H1 (cell line): Measurements from ENCODE around the gene AHR. TPM values are rescaled to one million over a fixed set of nuclear protein-coding genes. Genes with fewer than 3 reads are reported as not detected.
A peak's percentile ranks its signal among the peaks of the same experiment; 100 is the strongest.

Experiments used
- CTCF ChIA-PET: fragments of 300-600 bp; sonication (Branson Sonifier 250); formaldehyde crosslinking; loops from one replicate; lab custom pipeline; 2021; ENCODE audit not compliant: partially characterized antibody; lab: Charles Lee
- POLR2A ChIA-PET: fragments of 300-600 bp; sonication (Branson Sonifier 250); formaldehyde crosslinking; loops from one replicate; lab custom pipeline; 2021; ENCODE audit warnings: inconsistent platforms; ENCODE audit not compliant: partially characterized antibody; lab: Charles Lee
- DNase-seq, 2 experiments: peaks; one replicate each; pipeline versions ENCODE4 v3.0.0 to v3.0.0-alpha.2; 2010 to 2022; ENCODE audit warnings: low spot score in 2 of 2, low read depth in 1 of 2, mixed read lengths in 1 of 2
- FAIRE-seq: peaks from 2 replicates; lab custom pipeline; 2011; peaks lifted over from hg19 to GRCh38; lab: Jason Lieb, UNC
- H2AFZ ChIP-seq: 2 replicates; pipeline ENCODE4 v1.8.1; 2012; ENCODE audit warnings: low read length, inconsistent platforms
- H2AK5ac ChIP-seq: 2 replicates; pipeline ENCODE4 v1.6.1; 2013; ENCODE audit warnings: low read depth, low read length
- H2BK120ac ChIP-seq: replicated peaks from 2 replicates; pipeline ENCODE3; 2013; ENCODE audit warnings: low read depth, low read length, inconsistent platforms
- H2BK12ac ChIP-seq: 2 replicates; pipeline ENCODE4 v1.6.1; 2013; ENCODE audit warnings: low read depth, low read length
- H2BK15ac ChIP-seq: 2 replicates; pipeline ENCODE4 v1.6.1; 2013; ENCODE audit warnings: low read length
- H2BK20ac ChIP-seq: 2 replicates; pipeline ENCODE4 v1.6.1; 2013; ENCODE audit warnings: low read length
- H2BK5ac ChIP-seq: 2 replicates; pipeline ENCODE4 v1.6.1; 2013; ENCODE audit warnings: low read depth, low read length
- H3K14ac ChIP-seq: 2 replicates; pipeline ENCODE4 v1.6.1; 2013; ENCODE audit warnings: inconsistent platforms; ENCODE audit not compliant: insufficient read length
- H3K18ac ChIP-seq: 2 replicates; pipeline ENCODE4 v1.6.1; 2013; ENCODE audit warnings: low read length; ENCODE audit errors: extremely low read depth
- H3K23ac ChIP-seq: 2 replicates; pipeline ENCODE4 v1.6.1; 2013; ENCODE audit warnings: inconsistent platforms; ENCODE audit not compliant: insufficient read length
- H3K23me2 ChIP-seq: 2 replicates; pipeline ENCODE4 v1.6.1; 2013; ENCODE audit warnings: low read depth, low read length
- H3K27ac ChIP-seq: 2 replicates; pipeline ENCODE4 v1.6.1; 2011; ENCODE audit warnings: low read depth, low read length, inconsistent platforms
- H3K27me3 ChIP-seq, 4 experiments: replicated peaks in 1 of 4; 1 replicate in 1 of 4; 2 replicates in 3 of 4; pipeline versions ENCODE4 v1.6.1 to v1.8.1; 2011 to 2013; ENCODE audit warnings: low read length in 3 of 4, mild to moderate bottlenecking in 3 of 4, inconsistent platforms in 2 of 4, mixed read lengths in 2 of 4, moderate library complexity in 1 of 4; ENCODE audit not compliant: control insufficient read depth in 3 of 4, insufficient read depth in 3 of 4; ENCODE audit errors: extremely low read depth in 1 of 4
- H3K36me3 ChIP-seq, 4 experiments: 2 replicates each; pipeline versions ENCODE4 v1.6.1 to v1.8.1; 2011 to 2013; ENCODE audit warnings: mild to moderate bottlenecking in 4 of 4, low read length in 3 of 4, moderate library complexity in 2 of 4, control low read depth in 1 of 4, inconsistent platforms in 1 of 4; ENCODE audit not compliant: insufficient read depth in 4 of 4, control insufficient read depth in 2 of 4
- H3K4ac ChIP-seq: replicated peaks from 2 replicates; pipeline ENCODE3; 2013; ENCODE audit warnings: low read length, low read depth, mixed read lengths, inconsistent platforms; ENCODE audit not compliant: insufficient read length
- H3K4me1 ChIP-seq, 4 experiments: replicated peaks in 1 of 4; 1 replicate in 1 of 4; 2 replicates in 3 of 4; pipeline versions ENCODE4 v1.6.1 to v1.8.1; 2011 to 2013; ENCODE audit warnings: low read length in 3 of 4, inconsistent platforms in 2 of 4, mixed read lengths in 1 of 4; ENCODE audit not compliant: insufficient read depth in 4 of 4, control insufficient read depth in 3 of 4
- H3K4me2 ChIP-seq, 2 experiments: 2 replicates each; pipeline versions ENCODE4 v1.6.1 to v1.8.1; 2011 to 2013; ENCODE audit warnings: low read depth in 2 of 2, low read length in 2 of 2, control low read depth in 1 of 2, inconsistent platforms in 1 of 2, mild to moderate bottlenecking in 1 of 2; ENCODE audit not compliant: insufficient read depth in 1 of 2
- H3K4me3 ChIP-seq, 4 experiments: fragments of 200-600, 300-600 bp in 1 of 4; sonication (generic), shearing (Covaris generic), sonication (Bioruptor Twin) in 1 of 4; 2 replicates each; pipeline versions ENCODE4 v1.5.1 to v1.8.1; 2011 to 2016; ENCODE audit warnings: low read length in 4 of 4, low read depth in 3 of 4, control low read depth in 2 of 4, inconsistent platforms in 2 of 4, mild to moderate bottlenecking in 2 of 4, mixed read lengths in 1 of 4, moderate library complexity in 1 of 4; ENCODE audit not compliant: insufficient read depth in 2 of 4; ENCODE audit errors: extremely low read depth in 1 of 4
- H3K56ac ChIP-seq: replicated peaks from 2 replicates; pipeline ENCODE3; 2013; ENCODE audit warnings: low read depth, mild to moderate bottlenecking, mixed read lengths, low read length, inconsistent platforms; ENCODE audit not compliant: insufficient read length
- H3K79me1 ChIP-seq: 2 replicates; pipeline ENCODE4 v1.6.1; 2013; ENCODE audit warnings: low read depth, low read length, control low read depth
- H3K79me2 ChIP-seq, 2 experiments: 2 replicates each; pipeline versions ENCODE4 v1.6.1 to v1.8.1; 2012 to 2013; ENCODE audit warnings: low read length in 2 of 2, mild to moderate bottlenecking in 2 of 2, inconsistent platforms in 1 of 2; ENCODE audit not compliant: insufficient read depth in 2 of 2, control insufficient read depth in 1 of 2
- H3K9ac ChIP-seq, 4 experiments: replicated peaks in 1 of 4; 1 replicate in 1 of 4; 2 replicates in 3 of 4; pipeline versions ENCODE4 v1.6.1 to v1.8.1; 2011 to 2013; ENCODE audit warnings: low read depth in 3 of 4, low read length in 3 of 4, control low read depth in 2 of 4, mild to moderate bottlenecking in 2 of 4, moderate library complexity in 2 of 4, inconsistent platforms in 1 of 4; ENCODE audit errors: extremely low read depth in 1 of 4
- H3K9me3 ChIP-seq, 2 experiments: 2 replicates each; pipeline versions ENCODE4 v1.6.1 to v1.8.1; 2012 to 2013; ENCODE audit warnings: mild to moderate bottlenecking in 2 of 2, moderate library complexity in 2 of 2, control low read depth in 1 of 2, inconsistent platforms in 1 of 2, low read depth in 1 of 2, low read length in 1 of 2, mixed read lengths in 1 of 2; ENCODE audit not compliant: insufficient read depth in 2 of 2
- H4K20me1 ChIP-seq, 2 experiments: replicated peaks in 1 of 2; 2 replicates each; pipeline versions ENCODE3 to v1.8.1; 2011 to 2013; ENCODE audit warnings: inconsistent platforms in 2 of 2, low read length in 2 of 2, mild to moderate bottlenecking in 1 of 2; ENCODE audit not compliant: insufficient read depth in 2 of 2, control insufficient read depth in 1 of 2
- H4K5ac ChIP-seq: 2 replicates; pipeline ENCODE4 v1.6.1; 2013; ENCODE audit warnings: low read length, low read depth, mixed read lengths, inconsistent platforms; ENCODE audit not compliant: insufficient read length
- H4K8ac ChIP-seq: 2 replicates; pipeline ENCODE4 v1.8.0; 2013; ENCODE audit warnings: mild to moderate bottlenecking, moderate library complexity, low read length, inconsistent platforms; ENCODE audit not compliant: insufficient read depth; ENCODE audit errors: extremely low read depth
- H4K91ac ChIP-seq: replicated peaks from 2 replicates; pipeline ENCODE3; 2013; ENCODE audit warnings: low read length, mixed read lengths, inconsistent platforms; ENCODE audit not compliant: insufficient read length
- BACH1 ChIP-seq: IDR thresholded peaks from 2 replicates; pipeline ENCODE4 v1.6.1; 2012; ENCODE audit warnings: low read length, improper control_type of control experiment
- CHD1 ChIP-seq: IDR thresholded peaks from 2 replicates; pipeline ENCODE4 v1.6.1; 2012; ENCODE audit warnings: low read depth, low read length, improper control_type of control experiment
- CREB1 ChIP-seq: IDR thresholded peaks from 2 replicates; pipeline ENCODE4 v1.6.1; 2012; ENCODE audit warnings: inconsistent platforms
- CTBP2 ChIP-seq: IDR thresholded peaks from 2 replicates; pipeline ENCODE4 v1.7.0; 2011; ENCODE audit warnings: borderline replicate concordance, mild to moderate bottlenecking, moderate library complexity, mixed read lengths, low read length; ENCODE audit not compliant: insufficient read depth, insufficient read length
- FOSL1 ChIP-seq: IDR thresholded peaks from 2 replicates; pipeline ENCODE4 v1.6.1; 2011; ENCODE audit warnings: mild to moderate bottlenecking, low read depth, low read length, moderate library complexity; ENCODE audit not compliant: insufficient read depth
- RBBP5 ChIP-seq: IDR thresholded peaks from 2 replicates; pipeline ENCODE4 v1.7.1; 2012; ENCODE audit warnings: low read depth, mild to moderate bottlenecking, inconsistent platforms, low read length, moderate library complexity, borderline replicate concordance
- SIN3A ChIP-seq, 2 experiments: IDR thresholded peaks in 1 of 2; conservative IDR thresholded peaks in 1 of 2; 2 replicates each; pipeline ENCODE4 v1.6.1; 2011 to 2012; ENCODE audit warnings: low read length in 2 of 2, improper control_type of control experiment in 1 of 2, low read depth in 1 of 2, mild to moderate bottlenecking in 1 of 2
- SP1 ChIP-seq: IDR thresholded peaks from 2 replicates; pipeline ENCODE4 v1.6.1; 2011; ENCODE audit warnings: low read depth, low read length
- SP2 ChIP-seq: IDR thresholded peaks from 2 replicates; pipeline ENCODE4 v1.6.1; 2012; ENCODE audit warnings: mild to moderate bottlenecking, low read length, inconsistent platforms
- SRF ChIP-seq: IDR thresholded peaks from 2 replicates; pipeline ENCODE4 v1.6.1; 2011; ENCODE audit warnings: mild to moderate bottlenecking, low read depth, low read length, moderate library complexity
- YY1 ChIP-seq: IDR thresholded peaks from 2 replicates; pipeline ENCODE4 v1.6.1; 2011; ENCODE audit warnings: low read depth, mild to moderate bottlenecking, low read length
- ZNF274 ChIP-seq: IDR thresholded peaks from 2 replicates; pipeline ENCODE4 v1.7.0; 2012; ENCODE audit warnings: low read length, borderline replicate concordance; ENCODE audit errors: extremely low read depth
- WGBS, 2 experiments: shearing (Covaris generic) in 1 of 2; methylation state at CpG; one replicate each; pipeline versions ENCODE4 v1.1.6 to v1.1.7; 2013 to 2015; ENCODE audit warnings: low lambda C conversion rate in 2 of 2, mixed read lengths in 2 of 2, inconsistent platforms in 1 of 2, low coverage in 1 of 2, missing lambda C conversion rate in 1 of 2; ENCODE audit not compliant: insufficient replicate concordance in 2 of 2, insufficient coverage in 1 of 2, insufficient read length in 1 of 2; ENCODE audit errors: extremely low coverage in 1 of 2, missing lambda C conversion rate in 1 of 2; 5-methylcytosine and 5-hydroxymethylcytosine counted together
- polyA plus RNA-seq, 7 experiments: library from polyadenylated mRNA; depleted of rRNA in 3 of 7; stranded (reverse) in 5 of 7; unstranded in 2 of 7; fragments of >200 nt in 5 of 7; fragments of 200-250 nt in 2 of 7; gene quantifications; 1 replicate in 5 of 7; 2 replicates in 1 of 7; 4 replicates in 1 of 7; pipeline versions ENCODE4 v1.2.1 to v1.2.3, GENCODE V29; 2011 to 2013; ENCODE audit warnings: missing spikeins in 2 of 7, mixed read lengths in 2 of 7
- total RNA-seq: library from RNA; stranded (reverse); fragmentation: NEBNext Ultra II Directional; extraction: Animal tissue kit (Norgen Biotek cat#: 25700); gene quantifications from 2 replicates; pipeline ENCODE4 v1.2.1, GENCODE V29; 2021
- TF ChIP-seq, protein P1 (sequence below): IDR thresholded peaks from 2 replicates; pipeline ENCODE4 v1.6.1; 2012; ENCODE audit warnings: inconsistent platforms

The AHR gene
- total and polyA plus RNA-seq, 2 of the 8 experiments (the other 6 are each of a cell fraction or from before 2014, with no cell fraction given): 1.4 to 9.7 TPM

DNA sequence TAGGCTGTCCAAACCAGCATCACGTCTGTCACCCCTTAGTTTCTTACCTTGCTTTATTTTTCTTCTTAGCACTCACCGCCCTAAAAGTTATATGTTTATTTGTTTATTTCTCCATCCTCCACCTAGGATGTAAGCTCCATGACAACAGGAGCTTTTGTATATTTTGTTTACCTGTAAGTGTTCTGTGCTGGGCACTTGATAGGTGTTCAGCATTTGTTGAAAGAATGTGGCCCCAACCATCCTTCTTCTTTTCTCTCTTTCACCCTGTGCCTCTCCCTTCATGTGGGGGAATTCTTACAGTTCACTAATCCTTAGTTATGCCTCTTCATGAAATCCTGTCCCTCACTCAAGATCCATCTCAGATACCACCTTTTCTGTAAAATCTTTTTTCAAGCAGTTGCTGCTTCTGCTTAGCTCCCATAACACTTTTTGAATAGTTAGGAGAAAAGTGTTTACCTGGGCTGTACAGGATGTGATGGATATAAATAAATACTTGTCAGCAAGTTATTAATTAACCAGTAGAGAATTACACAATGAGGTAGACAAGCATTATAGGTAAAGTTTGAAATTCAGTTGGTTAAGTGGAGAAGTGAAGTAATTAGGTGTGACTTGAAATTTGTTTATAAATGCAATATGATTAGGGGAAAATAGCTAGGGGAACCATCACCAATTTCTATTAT lies 9.7 kb downstream of the AHR start:
- Histone ChIP-seq H3K79me1 (no peaks in the 10 kb centered on the region; the same call in 1 of the 2 replicates), H3K4me3 (no peak overlapping the region), H3K9ac (no peak overlapping the region), H2BK20ac (no peak overlapping the region), H3K23ac (no peak overlapping the region), H2BK12ac (no peak overlapping the region), H3K14ac (no peak overlapping the region), H3K4me1 (peaks cover 4 to 15% (median 14%) of the 10 kb centered on the region in 4 experiments; a peak in 6 of 7 replicates), H3K18ac (no peak overlapping the region), H4K8ac (no peak overlapping the region), H4K20me1 (no peaks in the 10 kb centered on the region), H3K36me3 (peaks cover 0 to 3% (median 0%) of the 10 kb centered on the region in 4 experiments; a peak in 1 of 8 replicates), H4K91ac (no peak overlapping the region), H3K27me3 (no peaks in the 10 kb centered on the region), H2BK120ac (no peak overlapping the region), H4K5ac (no peak overlapping the region), H3K9me3 (no peaks in the 10 kb centered on the region), H3K4ac (no peak overlapping the region), H3K23me2 (no peaks in the 10 kb centered on the region), H2BK5ac (no peak overlapping the region), H2AFZ (no peak overlapping the region), H2AK5ac (no peak overlapping the region), H3K56ac (no peak overlapping the region), H2BK15ac (no peak overlapping the region), H3K27ac (no peak overlapping the region), H3K4me2 (no peak overlapping the region), H3K79me2 (peaks cover 0 to 68% of the 10 kb centered on the region in 2 experiments; a peak in 3 of 4 replicates)
- POLR2A ChIA-PET: interaction anchor here (0.7 to 1.6 kb wide), 2 partner anchors 9 to 10 kb away, joined by 3 to 4 read pairs; partner anchors contain the start of gene AHR
- CTCF ChIA-PET: interaction anchor here (0.9 to 2.1 kb wide), 4 partner anchors 24 to 328 kb away, joined by 3 to 5 read pairs (median 4); no protein-coding TSS in a partner anchor
- DNase-seq (no peak), FAIRE-seq (peak; percentile 52)
- WGBS, 2 experiments: 88% methylated on average over 2 of the region's 2 CpGs; no CpG with 5 or more reads in 1 of the 2 experiments
- TF ChIP-seq SIN3A (conservative IDR thresholded peaks at IDR 0.05 in 1 of 2, IDR thresholded peaks at IDR 0.05 in 1 of 2; ENCODE audit: low read depth in 1 of 2, low read length in 2 of 2) (no peak), RBBP5 (no peak), SRF (no peak), CREB1 (no peak), CHD1 (no peak), YY1 (no peak), SP1 (no peak), SP2 (no peak), BACH1 (no peak), FOSL1 (no peak), CTBP2 (no peak), ZNF274 (no peak)
- TF ChIP-seq, protein P1, sequence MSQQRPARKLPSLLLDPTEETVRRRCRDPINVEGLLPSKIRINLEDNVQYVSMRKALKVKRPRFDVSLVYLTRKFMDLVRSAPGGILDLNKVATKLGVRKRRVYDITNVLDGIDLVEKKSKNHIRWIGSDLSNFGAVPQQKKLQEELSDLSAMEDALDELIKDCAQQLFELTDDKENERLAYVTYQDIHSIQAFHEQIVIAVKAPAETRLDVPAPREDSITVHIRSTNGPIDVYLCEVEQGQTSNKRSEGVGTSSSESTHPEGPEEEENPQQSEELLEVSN: no peak
